ENCODE results near the gene ATOSA. TPM values are rescaled to one million over a fixed set of nuclear protein-coding genes. Genes with fewer than 3 reads are reported as not detected.

The ATOSA gene
- total RNA-seq (2014; rRNA removed; shearing (Covaris generic)) = 28.5 and 34.1 TPM in 2 replicates
- total RNA-seq (2022) = 96.8 and 103 TPM in 2 replicates
- Bru-seq, nascent RNA = percentile 94 among the genes with signal in this experiment
- percentile 81 among the genes with signal in this experiment for BruChase-seq, experiment 1, labeled RNA remaining after a 6-hour chase
- percentile 86 among the genes with signal in this experiment for BruChase-seq, experiment 2, labeled RNA remaining after a 2-hour chase
- long read RNA-seq, full-length matches to known transcripts = 6 of 28 reads
- long read RNA-seq, partial matches to known transcripts = 3 of 28 reads
- long read RNA-seq, other reads (novel, unspliced or antisense) = 19 of 28 reads

- BruUV-seq (replicated peaks) = no TSS peak
These were observed at the start of gene ATOSA for GRCh38 chr15:52679232-52680040. TSS of gene ATOSA (minus strand) at chr15:52679388. CDS start at chr15:52678021, 1,367 bp downstream.

GRCh38 chr15:52728899-52729298, 49.7 kb upstream of the ATOSA start:
- BruUV-seq (replicated peaks) = no TSS peak
- Histone ChIP-seq H4K20me1 (ENCODE audit: insufficient read depth, low read length) (no peaks in the 10 kb centered on the region), H3K4me2 (ENCODE audit: low read length) (peak overlapping the region; percentile 53), H3K36me3 (ENCODE audit: insufficient read depth, low read length) (no peaks in the 10 kb centered on the region), H3K9me3 (ENCODE audit: low read length) (no peaks in the 10 kb centered on the region), H3K9me2 (ENCODE audit: insufficient read depth, low read length) (no peaks in the 10 kb centered on the region), H3K4me1 (ENCODE audit: insufficient read depth, low read length, poor library complexity, severe bottlenecking) (peaks cover 65% of the 10 kb centered on the region), H3K79me2 (ENCODE audit: insufficient read depth, low read depth, low read length) (no peaks in the 10 kb centered on the region), H2AFZ (ENCODE audit: low read length) (peak overlapping the region; percentile 92), H3K4me3 (ENCODE audit: low read depth, low read length, poor library complexity, severe bottlenecking) (no peak overlapping the region), H3K27ac (ENCODE audit: low read depth, low read length, poor library complexity, severe bottlenecking) (no peak overlapping the region)
- no peak for DNase-seq (ENCODE audit: low spot score)
- TF ChIP-seq CTCF (conservative IDR thresholded peaks at IDR 0.05; ENCODE audit: low read length) (no peak), EZH2phosphoT487 (IDR thresholded peaks at IDR 0.05; ENCODE audit: borderline replicate concordance, low read depth, low read length) (no peak)
- ChIA-PET POLR2A (interaction anchor here (0.6 to 3.5 kb wide), 7 partner anchors 20 to 393 kb away, joined by 3 to 43 read pairs (median 3); partner anchors contain the start of gene ATOSA), CTCF (ENCODE audit: unreplicated experiment) (no interaction called here)
- intact Hi-C loops (cut with micrococcal nuclease; ENCODE audit: unreplicated experiment) = no loop called here

More at GRCh38 chr15:52679232-52680040, at the start of gene ATOSA:
- Histone ChIP-seq H3K79me2 (ENCODE audit: insufficient read depth, low read depth, low read length) (peaks cover 53% of the 10 kb centered on the region), H3K9me3 (ENCODE audit: low read length) (no peaks in the 10 kb centered on the region), H3K4me1 (ENCODE audit: insufficient read depth, low read length, poor library complexity, severe bottlenecking) (peaks cover 71% of the 10 kb centered on the region), H3K4me3 (ENCODE audit: low read depth, low read length, poor library complexity, severe bottlenecking) (peak within 1 kb of the TSS; percentile 80), H4K20me1 (ENCODE audit: insufficient read depth, low read length) (no peaks in the 10 kb centered on the region), H3K9me2 (ENCODE audit: insufficient read depth, low read length) (no peaks in the 10 kb centered on the region), H3K36me3 (ENCODE audit: insufficient read depth, low read length) (peaks cover 22% of the 10 kb centered on the region), H2AFZ (ENCODE audit: low read length) (peak within 1 kb of the TSS; percentile 54; the same call in 1 of the 2 replicates), H3K27ac (ENCODE audit: low read depth, low read length, poor library complexity, severe bottlenecking) (peak within 1 kb of the TSS; percentile 99), H3K4me2 (ENCODE audit: low read length) (peak within 1 kb of the TSS; percentile 92)
- DNase-seq (ENCODE audit: low spot score) = peak; percentile 93
- ChIA-PET CTCF (ENCODE audit: unreplicated experiment) (no interaction called here), POLR2A (interaction anchor here (0.5 to 8.2 kb wide), 14 partner anchors 10 to 1977 kb away, joined by 3 to 76 read pairs (median 4); no protein-coding TSS in a partner anchor)
- intact Hi-C loops (cut with micrococcal nuclease; ENCODE audit: unreplicated experiment) = loop anchor here (2.0 to 5.0 kb wide), 4 partner anchors 197 to 497 kb away; no protein-coding TSS in a partner anchor
- TF ChIP-seq CTCF (conservative IDR thresholded peaks at IDR 0.05; ENCODE audit: low read length) (no peak; the same call in 1 of the 2 replicates), EZH2phosphoT487 (IDR thresholded peaks at IDR 0.05; ENCODE audit: borderline replicate concordance, low read depth, low read length) (no peak)

All from OCI-LY7 (cell line).